Subcutaneous adipose tissue (tissue), 4 donors: Measurements from ENCODE around the gene HNRNPLL. TPM values are rescaled to one million over a fixed set of nuclear protein-coding genes. Genes with fewer than 3 reads are reported as not detected.

Source experiments
- CTCF ChIP-seq: fragments of 450-650 bp; IDR thresholded peaks from one replicate; pipeline ENCODE4 v1.5.1; 2016; ENCODE audit warnings: low read depth, mild to moderate bottlenecking, control low read depth, antibody characterized with exemption, moderate library complexity
- total RNA-seq, 4 donors: library from RNA; depleted of rRNA; stranded (reverse); fragments of >200 nt; gene quantifications; one replicate each; pipeline ENCODE4 v1.1.0, GENCODE V29; 2016

The HNRNPLL gene
- total RNA-seq, 4 donors from 2014 or later = 38.2 to 66.7 (median 54.1) TPM

- TF ChIP-seq CTCF = no peak
Observed at GRCh38 chr2:38598200-38598990, 4.3 kb downstream of the HNRNPLL start.

- TF ChIP-seq CTCF = no peak
Observed at GRCh38 chr2:38597115-38597514, 5.6 kb downstream of the HNRNPLL start.

- TF ChIP-seq CTCF = no peak
Observed at GRCh38 chr2:38596229-38596628, 6.5 kb downstream of the HNRNPLL start.

- no peak for TF ChIP-seq CTCF
Observed at GRCh38 chr2:38592951-38593350, 9.8 kb downstream of the HNRNPLL start.

- TF ChIP-seq CTCF = no peak
Observed at GRCh38 chr2:38591152-38591551, 11.6 kb downstream of the HNRNPLL start.

GRCh38 chr2:38590053-38590452 is 12.7 kb downstream of the HNRNPLL start:
- no peak for TF ChIP-seq CTCF

- TF ChIP-seq CTCF = no peak
Observed at GRCh38 chr2:38586931-38587330, 15.8 kb downstream of the HNRNPLL start.
